AG04449 (cell line): Measurements from ENCODE around the gene GATA3.

Experiments used
- CTCF ChIA-PET: fragments of 350-600 bp; formaldehyde crosslinking; extraction: SDS; loops from one replicate; lab custom pipeline; 2021; ENCODE audit warnings: antibody characterized with exemption; lab: Yijun Ruan, JAX
- POLR2A ChIA-PET: fragments of 400-600, 350-600 bp; formaldehyde crosslinking; extraction: SDS; loops from one replicate; lab custom pipeline; 2020; ENCODE audit warnings: antibody characterized with exemption, inconsistent platforms; lab: Yijun Ruan, JAX
- DNase-seq: peaks from one replicate; pipeline ENCODE4 v3.0.0-alpha.2; 2010; ENCODE audit warnings: low read depth, low spot score
- H3K4me3 ChIP-seq: 2 replicates; pipeline ENCODE4 v1.5.1; 2011; ENCODE audit warnings: low read depth, mild to moderate bottlenecking, control low read depth, low read length
- TF ChIP-seq, protein P1 (sequence below): IDR thresholded peaks from one replicate; pipeline ENCODE4 v1.5.1; 2011; ENCODE audit warnings: mild to moderate bottlenecking, moderate library complexity, low read length, control low read depth, inconsistent platforms; ENCODE audit not compliant: insufficient read depth; ENCODE audit errors: missing control alignments

Gene GATA3

GRCh38 chr10:8112230-8112905 lies 57.9 kb downstream of the GATA3 start:
- H3K4me3 ChIP-seq: no peak overlapping the region
- CTCF ChIA-PET: no interaction called here
- POLR2A ChIA-PET: no interaction called here
- TF ChIP-seq, protein P1, sequence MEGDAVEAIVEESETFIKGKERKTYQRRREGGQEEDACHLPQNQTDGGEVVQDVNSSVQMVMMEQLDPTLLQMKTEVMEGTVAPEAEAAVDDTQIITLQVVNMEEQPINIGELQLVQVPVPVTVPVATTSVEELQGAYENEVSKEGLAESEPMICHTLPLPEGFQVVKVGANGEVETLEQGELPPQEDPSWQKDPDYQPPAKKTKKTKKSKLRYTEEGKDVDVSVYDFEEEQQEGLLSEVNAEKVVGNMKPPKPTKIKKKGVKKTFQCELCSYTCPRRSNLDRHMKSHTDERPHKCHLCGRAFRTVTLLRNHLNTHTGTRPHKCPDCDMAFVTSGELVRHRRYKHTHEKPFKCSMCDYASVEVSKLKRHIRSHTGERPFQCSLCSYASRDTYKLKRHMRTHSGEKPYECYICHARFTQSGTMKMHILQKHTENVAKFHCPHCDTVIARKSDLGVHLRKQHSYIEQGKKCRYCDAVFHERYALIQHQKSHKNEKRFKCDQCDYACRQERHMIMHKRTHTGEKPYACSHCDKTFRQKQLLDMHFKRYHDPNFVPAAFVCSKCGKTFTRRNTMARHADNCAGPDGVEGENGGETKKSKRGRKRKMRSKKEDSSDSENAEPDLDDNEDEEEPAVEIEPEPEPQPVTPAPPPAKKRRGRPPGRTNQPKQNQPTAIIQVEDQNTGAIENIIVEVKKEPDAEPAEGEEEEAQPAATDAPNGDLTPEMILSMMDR: no peak
- DNase-seq: no peak

- H3K4me3 ChIP-seq: no peak overlapping the region
- DNase-seq: no peak
- ChIA-PET CTCF (no interaction called here), POLR2A (no interaction called here)
- TF ChIP-seq, protein P1: no peak
Measured at GRCh38 chr10:8112942-8113442, 58.5 kb downstream of the GATA3 start.

- DNase-seq: no peak
- ChIA-PET CTCF (no interaction called here), POLR2A (no interaction called here)
- TF ChIP-seq, protein P1: no peak
- H3K4me3 ChIP-seq: no peak overlapping the region
Measured at GRCh38 chr10:8113616-8114015, 59.1 kb downstream of the GATA3 start.

- ChIA-PET POLR2A (no interaction called here), CTCF (no interaction called here)
- TF ChIP-seq, protein P1: no peak
Measured at GRCh38 chr10:8114741-8115617, 60.5 kb downstream of the GATA3 start.

DNA sequence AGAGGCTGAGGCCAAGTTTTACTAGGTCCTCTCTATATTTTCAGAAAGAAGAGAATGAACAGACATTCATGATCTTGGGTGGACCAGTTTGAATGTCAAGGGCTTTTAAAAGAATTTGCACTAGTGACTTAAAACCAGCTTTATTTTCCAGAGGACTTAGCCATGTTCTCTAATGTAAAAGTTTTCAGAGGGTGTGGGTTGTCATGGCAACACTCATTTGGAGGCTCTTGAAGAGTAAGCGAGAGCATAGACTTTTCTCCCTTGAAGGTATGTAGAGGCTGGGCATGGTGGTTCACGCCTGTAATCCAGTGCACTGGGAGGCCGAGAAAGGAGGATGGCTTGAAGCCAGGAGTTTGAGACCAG lies 61.1 kb downstream of the GATA3 start:
- POLR2A ChIA-PET: no interaction called here

More at GRCh38 chr10:8114741-8115617, 60.5 kb downstream of the GATA3 start:
- no peak for DNase-seq
- no peak overlapping the region for H3K4me3 ChIP-seq

More for the DNA sequence above, 61.1 kb downstream of the GATA3 start:
- CTCF ChIA-PET: no interaction called here
- no peak for DNase-seq
- TF ChIP-seq, protein P1: no peak
- no peak overlapping the region for H3K4me3 ChIP-seq
